Endothelial cell of umbilical vein (primary cell): Measurements from ENCODE around the gene TBX15. TPM values are rescaled to one million over a fixed set of nuclear protein-coding genes. Genes with fewer than 3 reads are reported as not detected.

Experiments
- BruUV-seq: library from RNA; stranded (reverse); fragments of 400-500 nt; replicated peaks from 2 replicates; lab custom pipeline; 2021; lab: Mats Ljungman, UMichigan
- CTCF ChIA-PET: fragments of 300-600, 350-600 bp; sonication (Branson Sonifier 250); formaldehyde crosslinking; loops from one replicate; lab custom pipeline; 2021; ENCODE audit warnings: antibody characterized with exemption, inconsistent platforms; lab: Charles Lee
- POLR2A ChIA-PET: fragments of 300-600, 350-600 bp; sonication (Branson Sonifier 250); formaldehyde crosslinking; loops from one replicate; lab custom pipeline; 2021; ENCODE audit warnings: antibody characterized with exemption, inconsistent platforms; lab: Charles Lee
- DNase-seq: peaks from one replicate; pipeline ENCODE4 v3.0.0-alpha.2; 2011; ENCODE audit warnings: low read depth, low spot score
- FAIRE-seq: peaks from 2 replicates; lab custom pipeline; 2011; peaks lifted over from hg19 to GRCh38; lab: Jason Lieb, UNC
- H2AFZ ChIP-seq: 2 replicates; pipeline ENCODE4 v1.6.0; 2012; ENCODE audit warnings: low read depth, low read length, control low read depth, inconsistent platforms
- H3K27ac ChIP-seq: 2 replicates; pipeline ENCODE4 v1.5.1; 2011; ENCODE audit warnings: low read depth, mild to moderate bottlenecking, control low read depth, low read length, moderate library complexity; ENCODE audit not compliant: insufficient read depth
- H3K27me3 ChIP-seq, 2 experiments: 2 replicates each; pipeline versions ENCODE4 v1.6.0 to v1.6.1; 2011; ENCODE audit warnings: low read length in 2 of 2, mixed read lengths in 1 of 2; ENCODE audit not compliant: control insufficient read depth in 2 of 2, insufficient read depth in 2 of 2
- H3K36me3 ChIP-seq, 2 experiments: 2 replicates in 1 of 2; 3 replicates in 1 of 2; pipeline ENCODE4 v1.5.1; 2011; ENCODE audit warnings: low read length in 2 of 2, mild to moderate bottlenecking in 1 of 2, moderate library complexity in 1 of 2; ENCODE audit not compliant: control insufficient read depth in 2 of 2, insufficient read depth in 2 of 2; ENCODE audit errors: extremely low read depth in 1 of 2
- H3K4me1 ChIP-seq: 3 replicates; pipeline ENCODE4 v1.5.1; 2011; ENCODE audit warnings: mild to moderate bottlenecking, low read length; ENCODE audit not compliant: control insufficient read depth, insufficient read depth; ENCODE audit errors: extremely low read depth
- H3K4me2 ChIP-seq: 2 replicates; pipeline ENCODE4 v1.6.1; 2011; ENCODE audit warnings: low read length, control low read depth, mixed read lengths; ENCODE audit not compliant: insufficient read depth
- H3K4me3 ChIP-seq, 3 experiments: fragments of 200-600 bp in 1 of 3; sonication (generic), shearing (Covaris generic) in 1 of 3; replicated peaks in 1 of 3; 2 replicates each; pipeline ENCODE4 v1.5.1; 2011 to 2016; ENCODE audit warnings: control low read depth in 3 of 3, low read length in 3 of 3, mild to moderate bottlenecking in 2 of 3, inconsistent platforms in 1 of 3, low read depth in 1 of 3, moderate library complexity in 1 of 3; ENCODE audit not compliant: insufficient read depth in 1 of 3
- H3K79me2 ChIP-seq: 2 replicates; pipeline ENCODE4 v1.6.0; 2012; ENCODE audit warnings: low read length, inconsistent platforms; ENCODE audit not compliant: control insufficient read depth, insufficient read depth
- H3K9ac ChIP-seq: replicated peaks from 2 replicates; pipeline ENCODE3; 2011; ENCODE audit warnings: low read length, control low read depth; ENCODE audit not compliant: insufficient read depth; ENCODE audit errors: extremely low read depth
- H3K9me1 ChIP-seq: replicated peaks from 3 replicates; pipeline ENCODE4 v1.6.0; 2011; ENCODE audit warnings: mild to moderate bottlenecking, low read length; ENCODE audit not compliant: control insufficient read depth, insufficient read depth; ENCODE audit errors: extremely low read depth
- H3K9me3 ChIP-seq: replicated peaks from 2 replicates; pipeline ENCODE4 v1.5.1; 2012; ENCODE audit warnings: low read length, inconsistent platforms; ENCODE audit not compliant: control insufficient read depth, insufficient read depth
- H4K20me1 ChIP-seq: replicated peaks from 2 replicates; pipeline ENCODE3; 2011; ENCODE audit warnings: mild to moderate bottlenecking, low read length; ENCODE audit not compliant: control insufficient read depth, insufficient read depth; ENCODE audit errors: extremely low read depth
- CTCF ChIP-seq, 2 donors: IDR thresholded peaks; 1 replicate in 1 of 2; 2 replicates in 1 of 2; pipeline ENCODE4 v1.5.1; 2011; ENCODE audit warnings: low read length in 2 of 2, mild to moderate bottlenecking in 2 of 2, moderate library complexity in 2 of 2, control low read depth in 1 of 2, inconsistent platforms in 1 of 2, low read depth in 1 of 2; ENCODE audit not compliant: insufficient read depth in 1 of 2; ENCODE audit errors: extremely low read depth in 1 of 2
- EZH2 ChIP-seq: IDR thresholded peaks from 2 replicates; pipeline ENCODE4 v1.6.1; 2012; ENCODE audit warnings: borderline replicate concordance, low read depth, mild to moderate bottlenecking, moderate library complexity, low read length, inconsistent platforms; ENCODE audit not compliant: severe bottlenecking
- FOS ChIP-seq: IDR thresholded peaks from 2 replicates; pipeline ENCODE4 v1.6.1; 2011; ENCODE audit warnings: mild to moderate bottlenecking, low read length, moderate library complexity, borderline replicate concordance; ENCODE audit not compliant: insufficient read depth
- GATA2 ChIP-seq: IDR thresholded peaks from 2 replicates; pipeline ENCODE4 v1.7.0; 2011; ENCODE audit warnings: low read depth, mild to moderate bottlenecking, moderate library complexity, mixed read lengths, low read length; ENCODE audit not compliant: insufficient read length, insufficient read depth
- JUN ChIP-seq: IDR thresholded peaks from 2 replicates; pipeline ENCODE4 v1.6.1; 2011; ENCODE audit warnings: borderline replicate concordance, low read depth; ENCODE audit not compliant: insufficient read length, insufficient read depth
- MAX ChIP-seq: IDR thresholded peaks from 2 replicates; pipeline ENCODE4 v1.6.1; 2011; ENCODE audit not compliant: insufficient read depth, insufficient read length
- MYC ChIP-seq: IDR thresholded peaks from one replicate; pipeline ENCODE4 v1.6.1; 2011; ENCODE audit warnings: mild to moderate bottlenecking, low read depth, low read length
- POLR2A ChIP-seq: IDR thresholded peaks from 2 replicates; pipeline ENCODE4 v1.6.1; 2012; ENCODE audit warnings: low read depth, mild to moderate bottlenecking, control low read depth, low read length
- POLR2AphosphoS5 ChIP-seq: IDR thresholded peaks from 2 replicates; pipeline ENCODE4 v1.6.1; 2012; ENCODE audit warnings: low read depth, mild to moderate bottlenecking, control low read depth, low read length, moderate library complexity; ENCODE audit not compliant: insufficient read depth
- dilution Hi-C: fragments of 300-500 bp; cut with MboI; formaldehyde crosslinking; loops from one replicate; pipeline ENCODE4 v1.15.0; 2019; ENCODE audit warnings: low sequenced_read_pairs; ENCODE audit not compliant: extremely low pct_ligation_motif_present
- intact Hi-C: fragments of 100-400 bp; cut with micrococcal nuclease; formaldehyde crosslinking; loops from one replicate; pipeline ENCODE4 v1.10.0; 2022
- polyA plus RNA-seq, 4 experiments: library from polyadenylated mRNA; depleted of rRNA in 3 of 4; stranded (reverse) in 3 of 4; unstranded in 1 of 4; fragments of >200 nt; gene quantifications; 2 replicates each; pipeline versions ENCODE4 v1.2.1 to v1.2.3, GENCODE V29; 2011 to 2012; ENCODE audit warnings: missing spikeins in 1 of 4
- total RNA-seq: library from RNA; stranded (reverse); gene quantifications from 2 replicates; pipeline ENCODE4 v1.2.3, GENCODE V29; 2021

TBX15 gene
- total and polyA plus RNA-seq, 2 donors (not counting 3 experiments of a cell fraction or from before 2014, with no cell fraction given): 0.01 TPM; not detected in 1

GRCh38 chr1:118951270-118951936 lies 36.7 kb downstream of the TBX15 start:
- no peak overlapping the region for H3K27ac ChIP-seq
- H3K27me3 ChIP-seq: no peaks in the 10 kb centered on the region
- TF ChIP-seq EZH2: no peak
- TF ChIP-seq MAX: no peak
- no peak for TF ChIP-seq POLR2AphosphoS5
- no peak for TF ChIP-seq MYC
- TF ChIP-seq JUN: no peak
- no peak for TF ChIP-seq GATA2
- TF ChIP-seq POLR2A: no peak
- TF ChIP-seq FOS: no peak
- no peak for TF ChIP-seq CTCF (IDR thresholded peaks at IDR 0.05; ENCODE audit: extremely low read depth in 1 of 2, insufficient read depth in 1 of 2, low read depth in 1 of 2, low read length in 2 of 2)
- dilution Hi-C loops: no loop called here
- no peak overlapping the region for H3K4me2 ChIP-seq
- H3K79me2 ChIP-seq: no peaks in the 10 kb centered on the region
- intact Hi-C loops: no loop called here
- FAIRE-seq (no peak), DNase-seq (no peak)
- no peaks in the 10 kb centered on the region for H3K9me3 ChIP-seq
- H3K9me1 ChIP-seq: no peaks in the 10 kb centered on the region
- H3K4me3 ChIP-seq: no peak overlapping the region
- ChIA-PET CTCF (no interaction called here), POLR2A (no interaction called here)
- H3K36me3 ChIP-seq: no peaks in the 10 kb centered on the region
- no peaks in the 10 kb centered on the region for H3K4me1 ChIP-seq
- no peaks in the 10 kb centered on the region for H4K20me1 ChIP-seq
- no peak overlapping the region for H3K9ac ChIP-seq
- no peak overlapping the region for H2AFZ ChIP-seq
- no TSS peak for BruUV-seq
